ENCODE measurements around the gene C11orf97. TPM values are rescaled to one million over a fixed set of nuclear protein-coding genes. Genes with fewer than 3 reads are reported as not detected.

Gene C11orf97
- total and polyA plus RNA-seq, 2 experiments from 2014 or later, result not detected

DNA sequence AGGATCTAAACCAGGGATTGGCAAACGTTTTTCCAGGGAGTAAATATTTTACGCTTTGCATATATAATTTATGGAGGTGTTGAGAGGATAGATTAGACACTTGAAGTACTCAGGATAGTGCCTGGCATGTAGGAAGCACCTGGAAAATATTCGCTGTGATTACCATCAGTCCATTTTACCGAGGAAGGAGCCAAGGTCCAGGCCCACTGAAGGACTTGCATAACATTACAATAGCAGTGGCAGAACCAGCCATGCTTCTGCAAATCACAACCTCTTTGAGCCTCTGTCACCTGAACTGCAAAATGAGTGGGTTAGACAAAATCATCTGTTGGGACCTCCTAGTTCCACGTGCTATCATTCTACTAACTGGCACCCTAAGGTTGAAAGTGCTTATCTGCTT, 36.9 kb downstream of the C11orf97 start (continued):
- TF ChIP-seq, protein P1, sequence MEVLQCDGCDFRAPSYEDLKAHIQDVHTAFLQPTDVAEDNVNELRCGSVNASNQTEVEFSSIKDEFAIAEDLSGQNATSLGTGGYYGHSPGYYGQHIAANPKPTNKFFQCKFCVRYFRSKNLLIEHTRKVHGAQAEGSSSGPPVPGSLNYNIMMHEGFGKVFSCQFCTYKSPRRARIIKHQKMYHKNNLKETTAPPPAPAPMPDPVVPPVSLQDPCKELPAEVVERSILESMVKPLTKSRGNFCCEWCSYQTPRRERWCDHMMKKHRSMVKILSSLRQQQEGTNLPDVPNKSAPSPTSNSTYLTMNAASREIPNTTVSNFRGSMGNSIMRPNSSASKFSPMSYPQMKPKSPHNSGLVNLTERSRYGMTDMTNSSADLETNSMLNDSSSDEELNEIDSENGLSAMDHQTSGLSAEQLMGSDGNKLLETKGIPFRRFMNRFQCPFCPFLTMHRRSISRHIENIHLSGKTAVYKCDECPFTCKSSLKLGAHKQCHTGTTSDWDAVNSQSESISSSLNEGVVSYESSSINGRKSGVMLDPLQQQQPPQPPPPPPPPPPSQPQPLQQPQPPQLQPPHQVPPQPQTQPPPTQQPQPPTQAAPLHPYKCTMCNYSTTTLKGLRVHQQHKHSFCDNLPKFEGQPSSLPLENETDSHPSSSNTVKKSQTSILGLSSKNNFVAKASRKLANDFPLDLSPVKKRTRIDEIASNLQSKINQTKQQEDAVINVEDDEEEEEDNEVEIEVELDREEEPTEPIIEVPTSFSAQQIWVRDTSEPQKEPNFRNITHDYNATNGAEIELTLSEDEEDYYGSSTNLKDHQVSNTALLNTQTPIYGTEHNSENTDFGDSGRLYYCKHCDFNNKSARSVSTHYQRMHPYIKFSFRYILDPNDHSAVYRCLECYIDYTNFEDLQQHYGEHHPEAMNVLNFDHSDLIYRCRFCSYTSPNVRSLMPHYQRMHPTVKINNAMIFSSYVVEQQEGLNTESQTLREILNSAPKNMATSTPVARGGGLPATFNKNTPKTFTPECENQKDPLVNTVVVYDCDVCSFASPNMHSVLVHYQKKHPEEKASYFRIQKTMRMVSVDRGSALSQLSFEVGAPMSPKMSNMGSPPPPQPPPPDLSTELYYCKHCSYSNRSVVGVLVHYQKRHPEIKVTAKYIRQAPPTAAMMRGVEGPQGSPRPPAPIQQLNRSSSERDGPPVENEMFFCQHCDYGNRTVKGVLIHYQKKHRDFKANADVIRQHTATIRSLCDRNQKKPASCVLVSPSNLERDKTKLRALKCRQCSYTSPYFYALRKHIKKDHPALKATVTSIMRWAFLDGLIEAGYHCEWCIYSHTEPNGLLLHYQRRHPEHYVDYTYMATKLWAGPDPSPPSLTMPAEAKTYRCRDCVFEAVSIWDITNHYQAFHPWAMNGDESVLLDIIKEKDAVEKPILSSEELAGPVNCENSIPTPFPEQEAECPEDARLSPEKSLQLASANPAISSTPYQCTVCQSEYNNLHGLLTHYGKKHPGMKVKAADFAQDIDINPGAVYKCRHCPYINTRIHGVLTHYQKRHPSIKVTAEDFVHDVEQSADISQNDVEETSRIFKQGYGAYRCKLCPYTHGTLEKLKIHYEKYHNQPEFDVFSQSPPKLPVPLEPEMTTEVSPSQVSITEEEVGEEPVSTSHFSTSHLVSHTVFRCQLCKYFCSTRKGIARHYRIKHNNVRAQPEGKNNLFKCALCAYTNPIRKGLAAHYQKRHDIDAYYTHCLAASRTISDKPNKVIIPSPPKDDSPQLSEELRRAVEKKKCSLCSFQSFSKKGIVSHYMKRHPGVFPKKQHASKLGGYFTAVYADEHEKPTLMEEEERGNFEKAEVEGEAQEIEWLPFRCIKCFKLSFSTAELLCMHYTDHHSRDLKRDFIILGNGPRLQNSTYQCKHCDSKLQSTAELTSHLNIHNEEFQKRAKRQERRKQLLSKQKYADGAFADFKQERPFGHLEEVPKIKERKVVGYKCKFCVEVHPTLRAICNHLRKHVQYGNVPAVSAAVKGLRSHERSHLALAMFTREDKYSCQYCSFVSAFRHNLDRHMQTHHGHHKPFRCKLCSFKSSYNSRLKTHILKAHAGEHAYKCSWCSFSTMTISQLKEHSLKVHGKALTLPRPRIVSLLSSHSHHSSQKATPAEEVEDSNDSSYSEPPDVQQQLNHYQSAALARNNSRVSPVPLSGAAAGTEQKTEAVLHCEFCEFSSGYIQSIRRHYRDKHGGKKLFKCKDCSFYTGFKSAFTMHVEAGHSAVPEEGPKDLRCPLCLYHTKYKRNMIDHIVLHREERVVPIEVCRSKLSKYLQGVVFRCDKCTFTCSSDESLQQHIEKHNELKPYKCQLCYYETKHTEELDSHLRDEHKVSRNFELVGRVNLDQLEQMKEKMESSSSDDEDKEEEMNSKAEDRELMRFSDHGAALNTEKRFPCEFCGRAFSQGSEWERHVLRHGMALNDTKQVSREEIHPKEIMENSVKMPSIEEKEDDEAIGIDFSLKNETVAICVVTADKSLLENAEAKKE (CRISPR knock-in tag; IDR thresholded peaks at IDR 0.05), result no peak
- TF ChIP-seq, protein P2, sequence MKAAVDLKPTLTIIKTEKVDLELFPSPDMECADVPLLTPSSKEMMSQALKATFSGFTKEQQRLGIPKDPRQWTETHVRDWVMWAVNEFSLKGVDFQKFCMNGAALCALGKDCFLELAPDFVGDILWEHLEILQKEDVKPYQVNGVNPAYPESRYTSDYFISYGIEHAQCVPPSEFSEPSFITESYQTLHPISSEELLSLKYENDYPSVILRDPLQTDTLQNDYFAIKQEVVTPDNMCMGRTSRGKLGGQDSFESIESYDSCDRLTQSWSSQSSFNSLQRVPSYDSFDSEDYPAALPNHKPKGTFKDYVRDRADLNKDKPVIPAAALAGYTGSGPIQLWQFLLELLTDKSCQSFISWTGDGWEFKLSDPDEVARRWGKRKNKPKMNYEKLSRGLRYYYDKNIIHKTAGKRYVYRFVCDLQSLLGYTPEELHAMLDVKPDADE (IDR thresholded peaks at IDR 0.05), result no peak
- TF ChIP-seq ZNF331 (CRISPR knock-in tag; IDR thresholded peaks at IDR 0.05; ENCODE audit: low read depth) (no peak), POLR2AphosphoS5 (IDR thresholded peaks at IDR 0.05; ENCODE audit: low read depth) (no peak), STAT1 (IDR thresholded peaks at IDR 0.05; ENCODE audit: unreplicated experiment) (no peak), EZH2 (IDR thresholded peaks at IDR 0.05; ENCODE audit: low read depth, unreplicated experiment) (no peak), JUNB (IDR thresholded peaks at IDR 0.05; ENCODE audit: unreplicated experiment) (no peak), CREB1 (CRISPR knock-in tag; IDR thresholded peaks at IDR 0.05; ENCODE audit: low read depth) (no peak)

DNA sequence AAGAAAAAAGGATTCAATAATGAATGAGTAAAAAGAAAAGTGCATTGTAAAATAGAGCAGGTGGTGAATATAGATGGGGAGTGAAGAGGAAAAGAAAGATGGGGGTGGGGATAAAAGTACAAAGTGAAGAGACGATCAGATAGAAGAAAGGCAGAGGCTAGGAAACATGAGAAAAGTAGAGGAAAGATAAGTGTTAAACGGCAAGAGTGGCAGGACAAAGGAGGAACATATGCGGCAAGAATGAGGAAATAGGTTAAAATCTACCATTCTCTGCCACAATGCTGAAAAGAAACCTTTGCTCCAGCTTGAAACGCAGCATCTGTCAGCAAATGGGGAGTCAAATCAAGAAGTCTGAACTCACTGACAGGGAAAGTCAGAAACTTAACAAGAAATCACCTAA, 38.3 kb downstream of the C11orf97 start:
- H3K36me3 ChIP-seq (ENCODE audit: insufficient read depth), result no peaks in the 10 kb centered on the region
- Mint-ChIP-seq H3K4me3 (no peak overlapping the region), H3K36me3 (ENCODE audit: low read depth) (no peaks in the 10 kb centered on the region), H3K4me1 (peaks cover 10% of the 10 kb centered on the region; the same call in 2 of the 3 replicates), H3K27me3 (ENCODE audit: insufficient read depth, low read depth, poor library complexity) (peaks cover 12% of the 10 kb centered on the region), H3K9me3 (no peaks in the 10 kb centered on the region), H3K27ac (no peak overlapping the region)
- peaks cover 13% of the 10 kb centered on the region for H4K20me1 ChIP-seq (replicated peaks; ENCODE audit: insufficient read depth)
- H2AFZ ChIP-seq, result no peak overlapping the region
- no peak overlapping the region for H3K27ac ChIP-seq (ENCODE audit: low read depth)
- H3K9me2 ChIP-seq (ENCODE audit: insufficient read depth), result no peaks in the 10 kb centered on the region
- peaks cover 13% of the 10 kb centered on the region for H3K4me1 ChIP-seq (ENCODE audit: insufficient read depth)
- peaks cover 5% of the 10 kb centered on the region for H3K79me2 ChIP-seq (replicated peaks; ENCODE audit: insufficient read depth)
- H3F3A ChIP-seq (replicated peaks; ENCODE audit: low read depth), result no peaks in the 10 kb centered on the region
- peaks cover 24% of the 10 kb centered on the region for H3K27me3 ChIP-seq (ENCODE audit: insufficient read depth)
- no peak for DNase-seq (ENCODE audit: low spot score)
- ATAC-seq, result no peak
- TF ChIP-seq NANOG (IDR thresholded peaks at IDR 0.05; ENCODE audit: borderline replicate concordance) (no peak), JUNB (IDR thresholded peaks at IDR 0.05; ENCODE audit: unreplicated experiment) (no peak), EZH2 (IDR thresholded peaks at IDR 0.05; ENCODE audit: low read depth, unreplicated experiment) (no peak), POLR2AphosphoS5 (IDR thresholded peaks at IDR 0.05; ENCODE audit: low read depth) (no peak), EZH2phosphoT487 (IDR thresholded peaks at IDR 0.05; ENCODE audit: unreplicated experiment) (no peak), ZNF114 (CRISPR knock-in tag; IDR thresholded peaks at IDR 0.05) (no peak), ZNF331 (CRISPR knock-in tag; IDR thresholded peaks at IDR 0.05; ENCODE audit: low read depth) (no peak)
- TF ChIP-seq, protein P3, sequence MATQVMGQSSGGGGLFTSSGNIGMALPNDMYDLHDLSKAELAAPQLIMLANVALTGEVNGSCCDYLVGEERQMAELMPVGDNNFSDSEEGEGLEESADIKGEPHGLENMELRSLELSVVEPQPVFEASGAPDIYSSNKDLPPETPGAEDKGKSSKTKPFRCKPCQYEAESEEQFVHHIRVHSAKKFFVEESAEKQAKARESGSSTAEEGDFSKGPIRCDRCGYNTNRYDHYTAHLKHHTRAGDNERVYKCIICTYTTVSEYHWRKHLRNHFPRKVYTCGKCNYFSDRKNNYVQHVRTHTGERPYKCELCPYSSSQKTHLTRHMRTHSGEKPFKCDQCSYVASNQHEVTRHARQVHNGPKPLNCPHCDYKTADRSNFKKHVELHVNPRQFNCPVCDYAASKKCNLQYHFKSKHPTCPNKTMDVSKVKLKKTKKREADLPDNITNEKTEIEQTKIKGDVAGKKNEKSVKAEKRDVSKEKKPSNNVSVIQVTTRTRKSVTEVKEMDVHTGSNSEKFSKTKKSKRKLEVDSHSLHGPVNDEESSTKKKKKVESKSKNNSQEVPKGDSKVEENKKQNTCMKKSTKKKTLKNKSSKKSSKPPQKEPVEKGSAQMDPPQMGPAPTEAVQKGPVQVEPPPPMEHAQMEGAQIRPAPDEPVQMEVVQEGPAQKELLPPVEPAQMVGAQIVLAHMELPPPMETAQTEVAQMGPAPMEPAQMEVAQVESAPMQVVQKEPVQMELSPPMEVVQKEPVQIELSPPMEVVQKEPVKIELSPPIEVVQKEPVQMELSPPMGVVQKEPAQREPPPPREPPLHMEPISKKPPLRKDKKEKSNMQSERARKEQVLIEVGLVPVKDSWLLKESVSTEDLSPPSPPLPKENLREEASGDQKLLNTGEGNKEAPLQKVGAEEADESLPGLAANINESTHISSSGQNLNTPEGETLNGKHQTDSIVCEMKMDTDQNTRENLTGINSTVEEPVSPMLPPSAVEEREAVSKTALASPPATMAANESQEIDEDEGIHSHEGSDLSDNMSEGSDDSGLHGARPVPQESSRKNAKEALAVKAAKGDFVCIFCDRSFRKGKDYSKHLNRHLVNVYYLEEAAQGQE (IDR thresholded peaks at IDR 0.05; ENCODE audit: unreplicated experiment), result no peak
- no peak overlapping the region for H3K4me2 ChIP-seq
- H3K4me3 ChIP-seq, result no peak overlapping the region

All from GM23338 (cell line).